HFFc6 (cell line): ENCODE results near the gene PCDHGA1. TPM values are rescaled to one million over a fixed set of nuclear protein-coding genes. Genes with fewer than 3 reads are reported as not detected.

Experiments
- DNase-seq: peaks from one replicate; pipeline ENCODE4 v3.0.0-alpha.2; 2018
- H3K27ac Mint-ChIP-seq: 2 replicates; pipeline ENCODE4 v1.8.0; 2020; ENCODE audit warnings: mild to moderate bottlenecking, mixed read lengths
- H3K27me3 Mint-ChIP-seq: 2 replicates; pipeline ENCODE4 v1.8.0; 2021; ENCODE audit warnings: mild to moderate bottlenecking, moderate library complexity, mixed read lengths; ENCODE audit not compliant: insufficient read depth
- H3K36me3 Mint-ChIP-seq: 2 replicates; pipeline ENCODE4 v1.8.0; 2021; ENCODE audit warnings: low read depth, mixed read lengths
- H3K4me1 Mint-ChIP-seq: 2 replicates; pipeline ENCODE4 v1.8.0; 2020; ENCODE audit warnings: low read depth, mixed read lengths
- H3K4me3 Mint-ChIP-seq: 2 replicates; pipeline ENCODE4 v1.8.0; 2020; ENCODE audit warnings: mild to moderate bottlenecking, moderate library complexity, mixed read lengths
- H3K9me3 Mint-ChIP-seq: 2 replicates; pipeline ENCODE4 v1.8.0; 2020; ENCODE audit warnings: mild to moderate bottlenecking, mixed read lengths
- CTCF ChIP-seq: fragments of 200-600 bp; sonication (generic); IDR thresholded peaks from 2 replicates; pipeline ENCODE4 v1.5.0; 2021; ENCODE audit warnings: antibody characterized with exemption, mild to moderate bottlenecking
- total RNA-seq, 6 experiments: library from RNA; stranded (reverse); fragmentation: NEBNext Ultra II Directional; extraction: Animal tissue kit (Norgen Biotek cat#: 25700); gene quantifications; 2 replicates in 1 of 6; 3 replicates in 5 of 6; pipeline ENCODE4 v1.2.3, GENCODE V29; 2021

PCDHGA1 gene
- total RNA-seq, 6 experiments from 2014 or later = 0.91 to 1.6 (median 1.2) TPM

- Mint-ChIP-seq H3K4me1 (peaks cover 70% of the 10 kb centered on the region), H3K9me3 (no peaks in the 10 kb centered on the region), H3K4me3 (no peak overlapping the region), H3K36me3 (peaks cover 34% of the 10 kb centered on the region), H3K27ac (peak overlapping the region; percentile 4; the same call in 1 of the 2 replicates), H3K27me3 (no peaks in the 10 kb centered on the region; the same call in 1 of the 2 replicates)
- DNase-seq = no peak
- no peak for TF ChIP-seq CTCF
Measured at GRCh38 chr5:141483902-141484301, 153.6 kb downstream of the PCDHGA1 start.

GRCh38 chr5:141484310-141484640 is 154.0 kb downstream of the PCDHGA1 start:
- no peaks in the 10 kb centered on the region for H3K9me3 Mint-ChIP-seq
- no peak for DNase-seq
- H3K36me3 Mint-ChIP-seq = peaks cover 34% of the 10 kb centered on the region
- peaks cover 70% of the 10 kb centered on the region for H3K4me1 Mint-ChIP-seq
- H3K27ac Mint-ChIP-seq = peak overlapping the region; percentile 4; the same call in 1 of the 2 replicates
- H3K27me3 Mint-ChIP-seq = no peaks in the 10 kb centered on the region; the same call in 1 of the 2 replicates
- no peak for TF ChIP-seq CTCF
- H3K4me3 Mint-ChIP-seq = no peak overlapping the region

- peaks cover 30% of the 10 kb centered on the region for H3K36me3 Mint-ChIP-seq
- no peak for DNase-seq
Measured at GRCh38 chr5:141484641-141485311, 154.5 kb downstream of the PCDHGA1 start, which contains the start of gene PCDHGC4. PCDHGC4 (plus strand) TSS chr5:141485030; CDS start chr5:141485174, 144 bp downstream.

GRCh38 chr5:141485321-141486055 is 155.2 kb downstream of the PCDHGA1 start:
- Mint-ChIP-seq H3K4me1 (peaks cover 70% of the 10 kb centered on the region), H3K9me3 (no peaks in the 10 kb centered on the region), H3K27ac (no peak overlapping the region), H3K4me3 (no peak overlapping the region), H3K27me3 (no peaks in the 10 kb centered on the region; the same call in 1 of the 2 replicates), H3K36me3 (peaks cover 30% of the 10 kb centered on the region)
- no peak for TF ChIP-seq CTCF
- DNase-seq = no peak

More at GRCh38 chr5:141484641-141485311, 154.5 kb downstream of the PCDHGA1 start, which contains the start of gene PCDHGC4:
- Mint-ChIP-seq H3K4me1 (peaks cover 70% of the 10 kb centered on the region), H3K9me3 (no peaks in the 10 kb centered on the region), H3K27me3 (no peaks in the 10 kb centered on the region; the same call in 1 of the 2 replicates), H3K4me3 (no peak within 1 kb of the TSS), H3K27ac (peak within 1 kb of the TSS; percentile 4; the same call in 1 of the 2 replicates)
- TF ChIP-seq CTCF = no peak

- Mint-ChIP-seq H3K27me3 (no peaks in the 10 kb centered on the region), H3K36me3 (peaks cover 32% of the 10 kb centered on the region), H3K9me3 (no peaks in the 10 kb centered on the region), H3K4me3 (no peak overlapping the region), H3K4me1 (peaks cover 70% of the 10 kb centered on the region), H3K27ac (no peak overlapping the region)
- no peak for DNase-seq
- no peak for TF ChIP-seq CTCF
Measured at GRCh38 chr5:141486091-141486490, 155.8 kb downstream of the PCDHGA1 start.
